Peyer's patch (tissue), 4 donors: ENCODE results near the gene OR6B2.

Experiments
- POLR2A ChIP-seq, 2 donors: fragments of 450-650 bp; IDR thresholded peaks; one replicate each; pipeline ENCODE4 v1.5.1; 2017; ENCODE audit warnings: antibody characterized with exemption in 2 of 2, mild to moderate bottlenecking in 2 of 2, moderate library complexity in 2 of 2
- TF ChIP-seq, protein P1 (sequence below), 6 experiments: fragments of 450-650 bp in 4 of 6; fragments of 200-600 bp in 2 of 6; sonication (generic) in 1 of 6; IDR thresholded peaks; one replicate each; pipeline ENCODE4 v1.5.1; 2017 to 2019; ENCODE audit warnings: antibody characterized with exemption in 6 of 6, mild to moderate bottlenecking in 3 of 6, moderate library complexity in 1 of 6

- TF ChIP-seq, protein P1, sequence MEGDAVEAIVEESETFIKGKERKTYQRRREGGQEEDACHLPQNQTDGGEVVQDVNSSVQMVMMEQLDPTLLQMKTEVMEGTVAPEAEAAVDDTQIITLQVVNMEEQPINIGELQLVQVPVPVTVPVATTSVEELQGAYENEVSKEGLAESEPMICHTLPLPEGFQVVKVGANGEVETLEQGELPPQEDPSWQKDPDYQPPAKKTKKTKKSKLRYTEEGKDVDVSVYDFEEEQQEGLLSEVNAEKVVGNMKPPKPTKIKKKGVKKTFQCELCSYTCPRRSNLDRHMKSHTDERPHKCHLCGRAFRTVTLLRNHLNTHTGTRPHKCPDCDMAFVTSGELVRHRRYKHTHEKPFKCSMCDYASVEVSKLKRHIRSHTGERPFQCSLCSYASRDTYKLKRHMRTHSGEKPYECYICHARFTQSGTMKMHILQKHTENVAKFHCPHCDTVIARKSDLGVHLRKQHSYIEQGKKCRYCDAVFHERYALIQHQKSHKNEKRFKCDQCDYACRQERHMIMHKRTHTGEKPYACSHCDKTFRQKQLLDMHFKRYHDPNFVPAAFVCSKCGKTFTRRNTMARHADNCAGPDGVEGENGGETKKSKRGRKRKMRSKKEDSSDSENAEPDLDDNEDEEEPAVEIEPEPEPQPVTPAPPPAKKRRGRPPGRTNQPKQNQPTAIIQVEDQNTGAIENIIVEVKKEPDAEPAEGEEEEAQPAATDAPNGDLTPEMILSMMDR (IDR thresholded peaks at IDR 0.05): no peak
- TF ChIP-seq POLR2A (IDR thresholded peaks at IDR 0.05): no peak
These were observed 14.9 kb upstream of the OR6B2 start for GRCh38 chr2:240045098-240045497.
